ENCODE measurements around the gene TRIO.

The TRIO gene

DNA sequence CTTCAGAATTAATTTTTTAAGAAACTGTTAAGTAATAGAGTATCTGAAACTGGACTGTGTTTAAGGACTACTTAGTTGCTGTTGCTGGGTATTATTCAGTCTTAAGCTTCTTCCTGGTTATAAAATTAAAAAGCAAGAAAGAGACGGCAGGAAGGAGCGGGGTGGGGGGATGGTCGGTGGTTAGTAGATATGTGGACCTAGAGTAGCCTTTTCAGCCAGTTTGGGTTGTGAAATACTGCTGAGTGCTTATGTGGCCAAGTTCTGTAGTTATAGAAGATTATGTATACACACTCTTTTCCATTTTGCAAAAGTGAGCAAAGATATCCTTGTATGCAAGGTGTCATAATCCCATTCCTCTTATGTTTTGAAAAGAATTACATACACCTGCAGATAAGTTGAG, 28.5 kb downstream of the TRIO start:
- H3K4me3 ChIP-seq (ENCODE audit: low read depth, low read length), result no peak overlapping the region
- TF ChIP-seq, protein P1, sequence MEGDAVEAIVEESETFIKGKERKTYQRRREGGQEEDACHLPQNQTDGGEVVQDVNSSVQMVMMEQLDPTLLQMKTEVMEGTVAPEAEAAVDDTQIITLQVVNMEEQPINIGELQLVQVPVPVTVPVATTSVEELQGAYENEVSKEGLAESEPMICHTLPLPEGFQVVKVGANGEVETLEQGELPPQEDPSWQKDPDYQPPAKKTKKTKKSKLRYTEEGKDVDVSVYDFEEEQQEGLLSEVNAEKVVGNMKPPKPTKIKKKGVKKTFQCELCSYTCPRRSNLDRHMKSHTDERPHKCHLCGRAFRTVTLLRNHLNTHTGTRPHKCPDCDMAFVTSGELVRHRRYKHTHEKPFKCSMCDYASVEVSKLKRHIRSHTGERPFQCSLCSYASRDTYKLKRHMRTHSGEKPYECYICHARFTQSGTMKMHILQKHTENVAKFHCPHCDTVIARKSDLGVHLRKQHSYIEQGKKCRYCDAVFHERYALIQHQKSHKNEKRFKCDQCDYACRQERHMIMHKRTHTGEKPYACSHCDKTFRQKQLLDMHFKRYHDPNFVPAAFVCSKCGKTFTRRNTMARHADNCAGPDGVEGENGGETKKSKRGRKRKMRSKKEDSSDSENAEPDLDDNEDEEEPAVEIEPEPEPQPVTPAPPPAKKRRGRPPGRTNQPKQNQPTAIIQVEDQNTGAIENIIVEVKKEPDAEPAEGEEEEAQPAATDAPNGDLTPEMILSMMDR (IDR thresholded peaks at IDR 0.05; ENCODE audit: control insufficient read depth, extremely low read depth, insufficient read depth), result no peak
- DNase-seq (ENCODE audit: low read depth), result no peak

DNA sequence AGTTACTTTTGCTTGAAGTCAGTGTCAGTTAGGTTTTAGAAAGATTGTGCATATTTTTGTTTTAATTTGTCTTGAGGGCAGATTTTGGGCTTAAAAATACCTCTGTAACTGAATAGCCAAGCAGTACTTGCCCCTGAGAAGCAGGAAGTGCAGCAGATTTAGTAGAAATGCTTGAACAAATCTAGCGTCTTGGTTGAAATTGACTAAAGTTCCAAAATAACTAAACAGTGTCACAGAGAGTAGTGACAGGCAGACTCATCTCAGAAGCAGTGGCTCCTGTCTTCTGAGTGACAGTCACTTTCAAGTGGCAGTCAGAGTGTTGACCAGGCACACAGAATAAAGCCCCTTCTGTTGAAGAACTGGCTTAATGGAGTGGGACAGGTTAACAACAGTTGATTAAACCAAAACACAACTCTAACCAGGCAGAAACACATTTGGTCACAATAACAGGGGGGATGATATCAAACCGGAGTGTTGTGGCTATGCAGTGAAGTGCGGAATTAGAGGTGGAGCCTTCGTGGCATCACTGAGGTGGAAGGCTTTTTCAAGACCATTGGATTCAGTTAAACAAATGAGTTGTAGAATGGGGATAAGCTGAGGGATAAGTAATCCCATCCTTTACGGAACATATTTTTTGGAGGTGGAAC, 29.1 kb downstream of the TRIO start:
- no peak overlapping the region for H3K4me3 ChIP-seq (ENCODE audit: low read depth, low read length)
- TF ChIP-seq, protein P1 (IDR thresholded peaks at IDR 0.05; ENCODE audit: control insufficient read depth, extremely low read depth, insufficient read depth), result no peak
- DNase-seq (ENCODE audit: low read depth), result no peak

DNA sequence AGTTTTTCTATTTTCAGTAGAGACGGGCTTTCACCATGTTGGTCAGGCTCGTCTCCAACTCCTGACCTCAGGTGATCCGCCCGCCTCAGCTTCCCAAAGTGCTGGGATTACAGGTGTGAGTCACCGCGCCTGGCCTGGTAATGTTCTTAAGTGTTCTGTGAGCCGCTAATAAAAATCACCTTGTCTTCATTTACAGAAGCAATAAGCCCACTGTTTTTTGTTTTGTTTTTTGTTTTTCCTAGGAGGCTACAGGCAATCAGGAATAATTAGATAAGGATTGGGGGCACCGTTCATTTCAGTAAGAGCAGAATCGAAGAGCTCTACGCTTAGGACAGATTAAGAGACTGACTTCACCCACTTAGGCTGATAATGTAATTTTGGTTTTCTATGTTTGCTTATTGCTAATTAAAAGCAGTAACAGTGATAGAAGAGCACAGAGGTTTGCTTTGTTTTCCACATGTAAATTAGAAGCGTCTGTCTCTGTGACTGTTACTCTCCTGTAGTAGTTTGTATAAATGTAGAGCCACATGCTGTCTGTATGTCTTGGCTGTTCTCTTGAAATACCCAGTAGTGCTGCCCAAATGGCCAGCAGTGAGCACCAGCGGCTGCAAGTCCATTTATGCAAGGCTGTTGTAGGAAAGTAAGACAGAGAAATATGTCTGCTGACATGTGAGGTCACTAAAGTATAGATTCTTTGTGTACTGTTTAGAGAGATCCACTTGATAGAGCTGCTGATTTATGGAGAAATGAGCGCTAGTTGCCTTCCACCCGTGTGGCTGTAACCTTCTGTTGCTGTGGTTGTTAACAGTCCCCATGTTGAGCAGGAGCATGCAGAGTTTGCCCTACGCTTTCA, 30.5 kb downstream of the TRIO start:
- TF ChIP-seq, protein P1 (IDR thresholded peaks at IDR 0.05; ENCODE audit: control insufficient read depth, extremely low read depth, insufficient read depth), result no peak
- H3K4me3 ChIP-seq (ENCODE audit: low read depth, low read length), result no peak overlapping the region
- no peak for DNase-seq (ENCODE audit: low read depth)

DNA sequence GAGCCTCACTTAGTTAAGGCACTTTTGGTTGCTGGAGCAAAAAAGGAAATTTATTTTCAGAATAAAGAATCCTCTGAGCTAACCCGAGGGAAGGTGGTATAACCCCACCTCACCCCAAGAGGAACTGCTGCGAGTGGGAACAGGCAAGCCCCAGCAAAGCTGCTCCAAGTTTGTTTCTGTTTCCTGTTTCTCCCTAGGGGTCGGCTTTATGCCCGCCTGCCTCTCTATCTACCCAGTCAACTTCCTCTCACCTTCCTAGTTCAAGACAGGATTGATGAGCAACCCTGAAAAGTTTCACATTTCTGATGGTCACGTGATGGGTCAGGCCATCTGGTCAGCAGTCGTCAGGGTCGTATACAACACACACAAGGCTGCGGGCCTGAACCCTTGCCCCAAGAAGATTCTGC, 31.1 kb downstream of the TRIO start:
- TF ChIP-seq, protein P1 (IDR thresholded peaks at IDR 0.05; ENCODE audit: control insufficient read depth, extremely low read depth, insufficient read depth), result no peak
- DNase-seq (ENCODE audit: low read depth), result no peak
- no peak overlapping the region for H3K4me3 ChIP-seq (ENCODE audit: low read depth, low read length)

DNA sequence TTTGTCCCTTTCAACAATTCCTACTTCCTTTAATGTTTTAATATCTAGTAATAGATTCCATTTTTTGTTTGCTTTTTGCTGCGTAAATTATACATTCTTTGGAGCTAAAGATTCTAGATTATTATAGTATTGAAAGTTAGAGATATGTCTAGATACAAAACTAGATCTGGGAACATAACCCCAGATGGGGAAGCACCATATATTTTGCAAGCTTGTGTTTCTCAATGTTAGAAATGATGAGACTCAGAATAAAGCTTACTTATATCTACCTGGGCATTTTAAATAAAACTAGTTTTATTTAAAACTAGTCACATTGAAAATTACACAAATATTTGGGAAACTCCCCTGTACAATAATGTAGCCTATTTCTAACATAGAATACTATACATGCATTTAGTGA, 32.2 kb downstream of the TRIO start:
- TF ChIP-seq, protein P1 (IDR thresholded peaks at IDR 0.05; ENCODE audit: control insufficient read depth, extremely low read depth, insufficient read depth), result no peak
- no peak overlapping the region for H3K4me3 ChIP-seq (ENCODE audit: low read depth, low read length)
- DNase-seq (ENCODE audit: low read depth), result no peak

DNA sequence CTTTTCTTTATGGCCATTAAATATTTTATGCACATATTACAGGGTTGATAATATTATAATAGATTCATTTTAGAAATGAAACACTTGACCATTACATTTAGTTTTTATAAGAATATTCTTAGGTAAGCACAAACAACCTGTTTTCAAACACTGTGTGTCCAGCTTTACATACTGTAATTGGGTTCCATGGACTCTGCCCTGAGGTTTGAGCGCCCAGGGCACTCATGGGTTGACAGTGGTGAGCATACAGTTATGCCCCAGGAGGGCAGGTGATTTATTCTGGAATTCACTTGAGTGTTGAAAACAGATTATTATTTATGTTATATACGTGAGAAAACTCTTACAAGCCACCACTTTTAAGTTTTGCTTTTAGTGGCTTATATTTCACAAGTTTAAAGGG, 33.7 kb downstream of the TRIO start:
- TF ChIP-seq, protein P1 (IDR thresholded peaks at IDR 0.05; ENCODE audit: control insufficient read depth, extremely low read depth, insufficient read depth), result no peak
- no peak for DNase-seq (ENCODE audit: low read depth)
- H3K4me3 ChIP-seq (ENCODE audit: low read depth, low read length), result no peak overlapping the region
